Right cardiac atrium (tissue), 5 donors: ENCODE data around the gene LRRN2. TPM values are rescaled to one million over a fixed set of nuclear protein-coding genes. Genes with fewer than 3 reads are reported as not detected.

Experiments used
- ATAC-seq, 2 donors: fragments of 200-7000 bp; cut with Tn5 transposase; one replicate each; pipeline versions ENCODE4 v1.8.0 to v1.9.1; 2020; ENCODE audit warnings: moderate library complexity in 2 of 2, mild to moderate bottlenecking in 1 of 2
- DNase-seq, 3 donors: peaks; one replicate each; pipeline ENCODE4 v3.0.0-alpha.2; 2020
- H3K27ac ChIP-seq: one replicate; pipeline ENCODE4 v1.5.1; 2013; ENCODE audit warnings: mild to moderate bottlenecking, low read length, control low read depth, moderate library complexity
- H3K27me3 ChIP-seq: one replicate; pipeline ENCODE4 v1.6.1; 2013; ENCODE audit not compliant: control insufficient read depth, insufficient read depth
- H3K4me1 ChIP-seq: one replicate; pipeline ENCODE4 v1.6.1; 2013; ENCODE audit warnings: low read length; ENCODE audit not compliant: control insufficient read depth, insufficient read depth
- H3K4me3 ChIP-seq: one replicate; pipeline ENCODE4 v1.5.1; 2013; ENCODE audit warnings: low read length, control low read depth
- H3K9me3 ChIP-seq: one replicate; pipeline ENCODE4 v1.6.1; 2013; ENCODE audit warnings: low read length; ENCODE audit not compliant: control insufficient read depth
- WGBS: extraction: QIAGEN DNeasy Blood & Tissue Kit; methylation state at CpG from one replicate; pipeline ENCODE4 v1.1.7; 2013; 5-methylcytosine and 5-hydroxymethylcytosine counted together
- intact Hi-C, 4 donors: fragments of 100-400 bp; cut with DNase I; formaldehyde crosslinking; loops; one replicate each; pipeline versions ENCODE4 v1.11.0 to v1.14.0; 2022 to 2023
- polyA plus RNA-seq: library from polyadenylated mRNA; stranded (reverse); fragments of 200-250 nt; gene quantifications from one replicate; pipeline ENCODE4 v1.2.3, GENCODE V29; 2013
- total RNA-seq, 4 donors: library from RNA; stranded (reverse); fragmentation: NEBNext Ultra II Directional; extraction: Animal tissue kit (Norgen Biotek cat#: 25700); gene quantifications; one replicate each; pipeline ENCODE4 v1.2.1, GENCODE V29; 2021
- donor health status: healthy with polysubstance abuse.
- donor health status: DM: no; HTN: yes; CAD: no.
- donor health status: DM: no; HTN: no; CAD: no.
- donor health status: DM: no; HTN: yes; CAD: no; lungs with severe emphysema.
- donor health status: DM: yes; HTN: yes; CAD: no.

LRRN2 gene
- total and polyA plus RNA-seq, 5 donors, result 4.8 to 31.6 (median 21.4) TPM

- intact Hi-C loops, result no loop called here
- Histone ChIP-seq H3K4me3 (no peak overlapping the region), H3K4me1 (peaks cover under 1% of the 10 kb centered on the region), H3K9me3 (no peaks in the 10 kb centered on the region), H3K27me3 (no peaks in the 10 kb centered on the region), H3K27ac (no peak overlapping the region)
- ATAC-seq, result no peak
- 70% methylated on average over 6 of the region's 6 CpGs for WGBS
- DNase-seq, result no peak
Measured at GRCh38 chr1:204579681-204580080, 105.9 kb downstream of the LRRN2 start.

DNA sequence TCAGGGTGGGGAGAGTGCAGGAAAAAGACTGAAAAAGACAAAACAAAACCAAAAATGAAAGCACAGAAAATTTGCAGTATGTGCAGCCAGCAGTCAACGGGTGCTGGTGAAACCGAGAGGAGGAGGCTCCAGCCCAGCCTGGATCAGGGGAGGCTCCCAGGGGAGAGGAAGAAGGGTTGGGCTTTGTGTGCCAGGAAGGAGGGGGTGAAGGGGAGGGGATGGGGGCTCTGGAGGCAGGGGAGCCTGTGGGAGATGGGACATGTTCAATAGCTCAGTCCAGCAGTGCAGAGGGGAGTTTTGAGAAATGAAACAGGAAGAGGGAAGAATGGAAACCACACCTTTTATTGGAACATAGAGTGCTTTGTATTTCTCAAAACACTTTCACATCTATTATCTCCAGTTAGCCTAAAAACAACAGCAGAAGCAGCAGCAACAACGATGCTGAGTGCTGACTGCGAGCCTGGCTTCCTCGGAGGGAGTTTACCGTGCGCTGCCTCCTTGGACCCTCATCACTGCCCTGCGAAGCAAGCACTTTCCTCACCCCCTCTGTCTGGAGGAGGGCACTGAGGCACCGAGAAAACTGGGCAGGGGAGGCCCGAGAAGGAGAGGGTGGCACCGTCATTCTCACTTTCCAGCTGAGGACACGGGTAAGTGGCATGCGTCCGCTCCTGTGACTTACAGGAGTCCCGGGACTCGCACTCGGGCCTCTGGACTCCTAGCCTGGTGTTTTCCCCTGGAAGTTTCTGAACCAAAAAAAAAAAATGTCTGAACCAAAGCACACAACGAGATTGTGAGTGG lies 106.5 kb downstream of the LRRN2 start:
- no peaks in the 10 kb centered on the region for H3K9me3 ChIP-seq
- DNase-seq, result peak; percentile 40 to 76 (median 74)
- intact Hi-C loops, result no loop called here
- 42% methylated on average over 18 of the region's 18 CpGs for WGBS
- peaks cover 2% of the 10 kb centered on the region for H3K4me1 ChIP-seq
- H3K27ac ChIP-seq, result no peak overlapping the region
- H3K4me3 ChIP-seq, result peak overlapping the region; percentile 42
- peak; percentile 55 to 69 for ATAC-seq
- H3K27me3 ChIP-seq, result no peaks in the 10 kb centered on the region

DNA sequence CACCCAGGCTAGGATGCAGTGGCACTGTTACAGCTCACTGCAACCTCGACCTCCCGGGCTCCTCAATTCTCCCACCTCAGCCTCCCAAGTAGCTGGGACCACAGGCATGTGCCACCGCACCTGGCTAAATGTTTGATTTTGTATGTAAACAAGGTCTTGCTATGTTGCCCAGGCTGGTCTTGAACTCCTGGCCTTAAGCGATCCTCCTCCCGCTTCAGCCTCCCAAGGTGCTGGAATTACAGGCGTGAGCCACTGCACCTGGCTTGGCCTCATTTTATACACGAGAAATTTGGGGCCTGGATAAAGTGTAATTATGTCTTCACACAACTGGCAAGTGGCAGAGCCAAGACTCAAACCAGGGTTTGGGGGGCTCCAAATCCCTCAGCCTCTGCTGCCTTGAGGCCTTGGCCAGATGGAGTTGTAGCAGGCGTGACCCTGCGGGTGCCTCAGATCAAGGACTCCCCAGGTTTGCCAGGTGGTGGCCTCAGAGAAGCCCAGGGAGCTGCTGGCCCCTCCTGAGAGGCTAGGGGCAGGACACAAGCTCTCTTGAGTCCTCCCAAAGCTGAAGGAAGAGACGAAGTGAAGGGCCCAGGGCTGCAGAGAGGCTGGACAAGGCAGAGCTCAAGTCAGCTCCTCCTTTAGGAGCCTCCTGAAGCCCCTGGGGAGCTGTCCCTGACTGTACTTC lies 107.6 kb downstream of the LRRN2 start:
- H3K27ac ChIP-seq, result no peak overlapping the region
- H3K4me3 ChIP-seq, result no peak overlapping the region
- 93% methylated on average over 10 of the region's 10 CpGs for WGBS

DNA sequence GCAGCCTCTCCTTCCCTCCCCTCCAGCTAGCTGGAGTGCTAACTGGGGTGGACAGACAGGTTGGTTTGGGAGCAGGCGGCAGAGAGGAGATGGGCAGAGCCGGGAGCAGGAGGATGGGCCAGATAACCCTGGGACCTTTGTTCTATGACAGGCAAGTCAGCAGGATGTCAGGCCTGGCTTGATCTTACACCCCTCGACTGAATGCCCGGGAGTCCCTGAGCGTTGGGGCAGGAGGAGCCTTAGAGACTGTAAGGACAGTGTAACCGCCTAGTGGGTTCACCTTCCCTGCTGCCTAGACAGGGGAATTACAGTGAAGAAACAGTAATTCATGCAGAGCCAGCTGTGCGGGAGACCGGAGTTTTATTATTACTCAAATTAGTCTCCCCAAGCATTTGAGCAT lies 109.1 kb downstream of the LRRN2 start:
- WGBS, result 82% methylated on average over 8 of the region's 8 CpGs
- intact Hi-C loops, result no loop called here

More for the DNA sequence above, 107.6 kb downstream of the LRRN2 start:
- H3K4me1 ChIP-seq, result peaks cover 2% of the 10 kb centered on the region
- no peak for DNase-seq
- intact Hi-C loops, result no loop called here
- ATAC-seq, result no peak
- H3K27me3 ChIP-seq, result no peaks in the 10 kb centered on the region
- H3K9me3 ChIP-seq, result no peaks in the 10 kb centered on the region

GRCh38 chr1:204575221-204576190 lies 110.0 kb downstream of the LRRN2 start:
- ATAC-seq, result no peak
- 86% methylated on average over 13 of the region's 13 CpGs for WGBS
- no peaks in the 10 kb centered on the region for H3K27me3 ChIP-seq
- DNase-seq, result no peak
- intact Hi-C loops, result no loop called here
- H3K27ac ChIP-seq, result no peak overlapping the region
- no peaks in the 10 kb centered on the region for H3K9me3 ChIP-seq
- peaks cover 2% of the 10 kb centered on the region for H3K4me1 ChIP-seq
- H3K4me3 ChIP-seq, result no peak overlapping the region

More for the DNA sequence above, 109.1 kb downstream of the LRRN2 start:
- Histone ChIP-seq H3K27ac (no peak overlapping the region), H3K9me3 (no peaks in the 10 kb centered on the region), H3K4me3 (no peak overlapping the region), H3K27me3 (no peaks in the 10 kb centered on the region), H3K4me1 (peaks cover 2% of the 10 kb centered on the region)
- DNase-seq (no peak), ATAC-seq (no peak)

DNA sequence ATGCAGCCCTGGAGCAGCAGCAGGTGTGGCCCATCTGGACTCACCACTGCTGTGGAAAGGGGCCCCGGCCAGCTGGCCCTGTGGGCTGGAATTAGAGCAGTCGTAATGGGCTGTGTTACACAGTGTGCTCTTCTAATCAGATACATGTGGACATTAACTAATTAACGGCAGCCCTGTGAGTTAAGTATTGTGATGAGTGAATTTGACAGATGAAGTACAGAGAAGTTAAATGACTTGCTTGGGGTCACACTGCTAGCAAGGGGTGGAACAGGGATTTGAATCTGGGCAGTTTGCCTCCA lies 110.7 kb downstream of the LRRN2 start:
- H3K27me3 ChIP-seq, result no peaks in the 10 kb centered on the region
- ATAC-seq (peak; percentile 75 to 89), DNase-seq (peak in 2 of 3 donors; percentile 69 to 75)
- 35% methylated on average over 3 of the region's 3 CpGs for WGBS
- intact Hi-C loops, result loop anchor here in 1 of 4 donors (5.0 kb wide), 1 partner anchor 227 kb away; no protein-coding TSS in a partner anchor
- peaks cover 2% of the 10 kb centered on the region for H3K4me1 ChIP-seq
- H3K4me3 ChIP-seq, result no peak overlapping the region
- peak overlapping the region; percentile 42 for H3K27ac ChIP-seq
- H3K9me3 ChIP-seq, result no peaks in the 10 kb centered on the region

- ATAC-seq, result no peak
- WGBS, result 52% methylated on average over 8 of the region's 8 CpGs
Measured at GRCh38 chr1:204574016-204574864, 111.3 kb downstream of the LRRN2 start.

DNA sequence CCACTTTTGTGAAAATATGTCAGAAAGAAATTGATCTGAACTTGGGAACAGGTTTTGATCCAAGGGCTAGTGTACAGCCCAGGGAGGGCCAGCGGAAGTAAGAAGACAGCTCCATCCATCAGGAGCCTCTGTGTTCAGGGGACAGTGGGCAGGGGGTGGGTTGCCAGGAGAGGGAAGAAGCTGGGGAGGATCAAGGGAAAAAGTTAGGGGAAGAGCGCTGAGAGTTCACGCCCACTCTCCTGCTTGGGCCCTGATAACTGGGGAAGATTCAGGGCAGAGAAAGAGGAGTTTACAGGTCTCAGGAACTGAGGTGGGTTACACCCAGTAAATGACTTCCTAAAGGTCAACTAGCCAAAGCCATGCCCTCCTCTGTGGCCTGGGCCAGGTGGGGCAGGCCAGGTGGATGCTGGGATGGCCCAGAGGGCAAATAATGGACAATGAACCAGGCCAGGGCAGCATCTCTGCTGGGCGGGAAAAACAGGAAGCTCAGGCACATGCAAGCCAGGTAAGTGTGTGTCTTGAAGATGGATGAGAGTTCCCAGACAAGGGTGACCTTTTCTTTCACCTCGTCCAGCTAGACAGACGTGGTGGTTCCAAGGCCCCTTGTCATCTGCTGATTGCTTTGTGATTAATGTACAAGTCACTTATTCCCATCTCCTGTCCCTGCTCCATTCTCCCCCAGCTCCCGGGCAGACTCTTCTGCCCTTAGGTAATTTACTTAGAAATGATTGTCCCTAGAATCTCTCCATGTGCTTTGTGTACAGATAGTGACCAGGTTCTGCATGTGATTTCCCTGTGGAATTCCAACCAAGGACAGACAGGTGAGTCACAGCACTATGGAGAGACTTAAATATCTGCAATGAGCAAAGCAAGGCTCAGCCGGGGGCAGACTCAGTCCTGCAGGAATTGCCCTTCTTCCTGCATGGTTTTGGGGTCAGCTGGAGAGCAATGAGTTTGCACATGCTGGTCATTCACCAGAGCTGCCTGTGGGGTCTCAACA lies 112.3 kb downstream of the LRRN2 start:
- no peak overlapping the region for H3K4me3 ChIP-seq
- H3K27me3 ChIP-seq, result no peaks in the 10 kb centered on the region
- DNase-seq, result no peak
- 90% methylated on average over 8 of the region's 8 CpGs for WGBS
- no peaks in the 10 kb centered on the region for H3K9me3 ChIP-seq
- H3K27ac ChIP-seq, result no peak overlapping the region
- intact Hi-C loops, result loop anchor here in 1 of 4 donors (5.0 kb wide), 1 partner anchor 229 kb away; no protein-coding TSS in a partner anchor
- ATAC-seq, result no peak
- H3K4me1 ChIP-seq, result peaks cover 2% of the 10 kb centered on the region

More at GRCh38 chr1:204574016-204574864, 111.3 kb downstream of the LRRN2 start:
- DNase-seq, result no peak
- no peaks in the 10 kb centered on the region for H3K27me3 ChIP-seq
- H3K27ac ChIP-seq, result peak overlapping the region; percentile 42
- no peak overlapping the region for H3K4me3 ChIP-seq
- peaks cover 2% of the 10 kb centered on the region for H3K4me1 ChIP-seq
- no peaks in the 10 kb centered on the region for H3K9me3 ChIP-seq
- intact Hi-C loops, result loop anchor here in 1 of 4 donors (5.0 kb wide), 1 partner anchor 228 kb away; no protein-coding TSS in a partner anchor

DNA sequence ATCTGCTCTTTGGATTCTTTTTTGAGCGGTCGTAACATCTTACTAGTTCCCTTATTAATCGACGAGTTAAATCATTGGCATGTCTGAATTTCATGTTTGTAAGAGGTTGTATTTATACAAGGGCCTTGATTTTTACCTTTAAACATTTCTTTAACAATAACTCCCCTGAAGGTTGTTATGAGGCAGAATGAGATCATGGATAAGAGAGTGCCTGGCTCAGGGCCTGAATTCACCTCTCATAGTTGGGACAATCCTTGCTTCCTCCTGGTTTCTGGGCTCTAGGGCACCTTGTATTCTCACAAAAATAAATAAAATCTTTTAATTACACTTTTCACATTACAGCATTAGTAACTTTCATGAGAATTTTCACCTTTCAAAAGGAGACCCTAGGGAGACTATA lies 113.9 kb downstream of the LRRN2 start:
- WGBS, result 95% methylated on average over 4 of the region's 4 CpGs
- no peak for DNase-seq
- intact Hi-C loops, result loop anchor here in 1 of 4 donors (5.0 kb wide), 1 partner anchor 231 kb away; no protein-coding TSS in a partner anchor
- no peak for ATAC-seq
- H3K4me3 ChIP-seq, result no peak overlapping the region
- H3K4me1 ChIP-seq, result peaks cover 2% of the 10 kb centered on the region
- no peaks in the 10 kb centered on the region for H3K9me3 ChIP-seq
- no peaks in the 10 kb centered on the region for H3K27me3 ChIP-seq
- H3K27ac ChIP-seq, result no peak overlapping the region
